HG02884 (cell line): ENCODE measurements around the gene BRINP3.
"Not testable (repeated sequence)": the region's sequence is repeated elsewhere in the genome, so short reads cannot be mapped to it uniquely, and the experiment has no call there.

Experiments
- ATAC-seq: cut with Tn5 transposase; IDR thresholded peaks from one replicate; pipeline ENCODE4 v1.9.1; 2021; ENCODE audit warnings: mild to moderate bottlenecking, moderate library complexity; ENCODE audit not compliant: unreplicated experiment

Gene BRINP3

GRCh38 chr1:190126728-190127127 is 350.9 kb downstream of the BRINP3 start:
- ATAC-seq, result no peak

GRCh38 chr1:190124068-190124467 is 353.6 kb downstream of the BRINP3 start:
- no peak for ATAC-seq

GRCh38 chr1:190120564-190120963 is 357.1 kb downstream of the BRINP3 start:
- not testable (repeated sequence) for ATAC-seq

GRCh38 chr1:190119683-190120082 is 358.0 kb downstream of the BRINP3 start:
- ATAC-seq, result no peak

GRCh38 chr1:190116921-190117320 is 360.7 kb downstream of the BRINP3 start:
- ATAC-seq, result no peak

- ATAC-seq, result no peak
Measured at GRCh38 chr1:190104961-190105360, 372.7 kb downstream of the BRINP3 start.

- no peak for ATAC-seq
Measured at GRCh38 chr1:190102757-190103326, 374.8 kb downstream of the BRINP3 start.

GRCh38 chr1:190101756-190102155 is 375.9 kb downstream of the BRINP3 start:
- ATAC-seq, result no peak

GRCh38 chr1:190098756-190099155 is 378.9 kb downstream of the BRINP3 start:
- ATAC-seq, result no peak

- no peak for ATAC-seq
Measured at GRCh38 chr1:190098107-190098506, 379.6 kb downstream of the BRINP3 start.

- no peak for ATAC-seq
Measured at GRCh38 chr1:190095596-190095995, 382.1 kb downstream of the BRINP3 start.

- ATAC-seq, result no peak
Measured at GRCh38 chr1:190084552-190084951, 393.1 kb downstream of the BRINP3 start.

GRCh38 chr1:190068304-190068703 is 409.4 kb downstream of the BRINP3 start:
- ATAC-seq, result no peak

GRCh38 chr1:190067592-190067991 is 410.1 kb downstream of the BRINP3 start:
- ATAC-seq, result no peak

- ATAC-seq, result no peak
Measured at GRCh38 chr1:190066011-190066410, 411.7 kb downstream of the BRINP3 start.

GRCh38 chr1:190049314-190049713 is 428.4 kb downstream of the BRINP3 start:
- no peak for ATAC-seq
